Activated CD8-positive, alpha-beta memory T cell treated with anti-CD3 and anti-CD28 coated beads, Interleukin-2, amount 50 U/mL, for 1 hour (primary cell): Measurements from ENCODE around the gene ARID1B.

Experiments used
- DNase-seq: peaks from one replicate; pipeline ENCODE4 v3.0.0-alpha.2; 2020; ENCODE audit errors: extremely low read depth

The ARID1B gene

DNA sequence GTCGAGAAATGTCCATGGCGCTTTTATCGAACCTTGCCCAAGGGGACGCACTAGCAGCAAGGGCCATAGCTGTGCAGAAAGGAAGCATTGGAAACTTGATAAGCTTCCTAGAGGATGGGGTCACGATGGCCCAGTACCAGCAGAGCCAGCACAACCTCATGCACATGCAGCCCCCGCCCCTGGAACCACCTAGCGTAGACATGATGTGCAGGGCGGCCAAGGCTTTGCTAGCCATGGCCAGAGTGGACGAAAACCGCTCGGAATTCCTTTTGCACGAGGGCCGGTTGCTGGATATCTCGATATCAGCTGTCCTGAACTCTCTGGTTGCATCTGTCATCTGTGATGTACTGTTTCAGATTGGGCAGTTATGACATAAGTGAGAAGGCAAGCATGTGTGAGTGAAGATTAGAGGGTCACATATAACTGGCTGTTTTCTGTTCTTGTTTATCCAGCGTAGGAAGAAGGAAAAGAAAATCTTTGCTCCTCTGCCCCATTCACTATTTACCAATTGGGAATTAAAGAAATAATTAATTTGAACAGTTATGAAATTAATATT, 430.4 kb downstream of the ARID1B start:
- DNase-seq = no peak

GRCh38 chr6:157209865-157210530, 432.8 kb downstream of the ARID1B start:
- DNase-seq = no peak

DNA sequence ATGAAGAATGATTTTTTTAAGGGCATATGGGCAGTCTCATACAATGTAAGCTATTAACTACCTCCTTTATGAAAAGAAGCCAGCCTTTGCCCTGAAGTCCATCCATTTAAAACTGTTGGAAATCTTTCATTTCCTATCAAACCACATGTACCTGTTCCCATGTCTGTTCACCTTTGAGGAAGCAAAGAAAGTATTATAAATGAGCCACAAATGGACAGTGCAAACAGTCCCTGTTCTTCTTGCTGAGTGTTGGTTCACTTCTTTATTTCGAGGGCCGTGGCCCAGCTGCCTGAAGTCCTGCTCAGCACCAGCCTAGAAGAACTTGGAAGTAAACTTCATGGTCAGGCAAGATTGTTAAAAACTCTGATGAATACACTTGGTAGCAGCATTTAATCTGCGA, 433.8 kb downstream of the ARID1B start:
- no peak for DNase-seq

DNA sequence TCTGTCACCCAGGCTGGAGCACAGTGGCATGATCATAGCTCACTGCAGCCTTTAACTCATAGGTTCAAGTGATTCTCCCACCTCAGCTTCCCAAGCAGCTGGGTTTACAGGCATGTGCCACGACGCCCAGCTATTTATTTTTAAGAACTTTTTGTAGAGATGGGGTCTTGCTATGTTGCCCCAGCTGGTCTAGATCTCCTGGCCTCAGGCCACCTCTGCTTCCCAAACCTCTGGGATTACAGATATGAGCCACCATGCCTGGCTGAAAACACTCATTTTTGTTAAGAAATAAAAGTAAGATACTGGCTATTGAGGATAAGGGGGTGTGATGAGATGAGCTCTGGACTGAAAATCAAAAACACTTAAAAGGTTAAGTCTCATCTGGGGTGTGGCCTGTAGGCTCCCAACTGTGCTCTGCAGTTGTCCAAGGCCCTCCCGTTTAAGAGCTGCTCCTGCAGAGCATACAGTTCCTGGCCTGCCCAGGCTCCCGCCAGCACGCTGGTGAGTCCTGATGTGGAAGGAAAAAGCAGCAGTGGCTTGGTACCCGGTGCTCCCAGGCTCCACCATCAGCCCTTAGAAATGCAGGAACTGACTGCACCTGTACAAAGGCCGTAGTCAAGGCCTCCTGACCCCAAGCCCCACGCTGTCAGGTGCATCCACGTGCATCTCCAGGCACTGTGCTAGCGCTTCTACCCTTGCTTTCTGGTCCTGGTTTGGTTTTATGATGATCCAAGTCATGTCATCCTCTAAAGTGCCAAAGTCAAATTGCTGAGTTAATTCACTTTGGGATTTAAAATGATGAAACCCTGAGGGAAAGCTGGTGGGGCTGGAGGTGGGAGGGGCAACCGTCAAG, 434.7 kb downstream of the ARID1B start:
- DNase-seq = no peak

DNA sequence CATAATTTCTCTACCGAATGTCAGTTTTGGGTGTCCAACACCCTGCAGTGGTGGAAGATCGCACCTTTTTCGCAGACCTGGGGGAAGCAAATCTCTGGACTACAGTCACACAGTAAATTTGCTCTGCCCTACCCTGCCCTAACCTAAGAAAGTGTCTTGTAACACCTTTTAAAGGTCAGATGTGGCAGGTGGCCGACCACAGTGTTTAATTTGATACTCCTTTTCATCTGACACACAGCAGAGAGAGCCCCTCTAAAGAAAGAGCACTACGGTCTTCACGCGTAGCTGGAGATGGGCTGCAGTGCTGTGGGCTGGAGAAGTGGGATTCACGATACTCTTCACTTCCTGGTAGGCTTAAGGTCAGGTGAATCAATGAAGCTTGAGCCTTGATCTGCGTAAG, 436.2 kb downstream of the ARID1B start:
- DNase-seq = no peak

DNA sequence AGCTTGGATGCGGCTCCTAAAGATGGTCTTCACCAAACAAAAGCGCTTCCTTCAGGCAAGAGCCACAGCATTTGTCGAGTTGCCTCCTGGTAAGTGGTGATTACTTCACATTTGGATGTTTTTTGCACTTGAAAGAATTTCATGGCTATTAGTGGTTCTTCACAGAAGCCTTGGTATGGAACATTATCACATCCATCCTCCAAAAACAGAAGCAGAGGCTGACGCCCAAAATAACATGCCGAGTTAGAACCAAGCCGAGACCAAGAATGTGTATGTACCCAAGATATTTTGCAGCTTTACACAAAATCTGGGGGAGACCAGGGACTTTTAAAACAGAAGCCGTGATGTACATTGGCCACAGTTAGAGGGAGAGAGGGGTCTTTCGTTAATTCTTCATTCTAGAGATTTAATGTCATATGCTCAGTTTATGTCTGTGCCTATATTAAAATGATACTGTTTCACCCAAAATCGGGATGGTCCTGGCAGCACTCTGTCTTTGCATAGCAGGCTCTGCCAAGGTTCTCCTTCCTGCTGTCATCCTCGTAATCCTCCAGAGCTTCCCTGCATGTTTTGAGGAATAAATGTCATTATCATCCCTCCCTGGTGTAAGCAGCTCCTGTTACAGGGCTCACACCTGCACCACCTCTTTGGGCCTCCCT, 436.9 kb downstream of the ARID1B start:
- no peak for DNase-seq

- no peak for DNase-seq
Measured at GRCh38 chr6:157215717-157216116, 438.5 kb downstream of the ARID1B start.

DNA sequence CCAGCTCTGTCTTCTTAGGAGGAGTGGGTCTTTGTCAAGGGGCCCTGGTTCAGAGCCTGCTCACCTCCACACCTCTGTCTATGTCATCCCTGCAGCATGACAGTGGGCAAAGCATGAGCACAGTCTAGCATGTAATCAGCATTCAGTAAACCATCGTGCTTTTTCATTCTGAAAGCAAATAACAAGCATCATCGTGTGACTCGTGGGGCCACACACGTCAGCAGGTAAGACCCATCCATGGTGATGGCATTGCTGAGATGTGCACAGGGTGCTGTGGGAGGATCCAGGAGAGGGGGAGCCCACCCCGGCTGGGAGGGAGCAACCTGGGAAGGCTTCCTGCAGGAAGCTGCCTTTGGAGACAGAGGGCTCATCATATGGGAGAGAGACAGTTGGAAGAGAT, 439.4 kb downstream of the ARID1B start:
- DNase-seq = no peak

- no peak for DNase-seq
Measured at GRCh38 chr6:157217198-157217893, 440.2 kb downstream of the ARID1B start.

- DNase-seq = no peak
Measured at GRCh38 chr6:157217894-157218370, 440.8 kb downstream of the ARID1B start.

- DNase-seq = no peak
Measured at GRCh38 chr6:157218371-157219198, 441.4 kb downstream of the ARID1B start.

- DNase-seq = no peak
Measured at GRCh38 chr6:157219201-157220200, 442.3 kb downstream of the ARID1B start.

GRCh38 chr6:157220485-157220884, 443.3 kb downstream of the ARID1B start:
- no peak for DNase-seq

DNA sequence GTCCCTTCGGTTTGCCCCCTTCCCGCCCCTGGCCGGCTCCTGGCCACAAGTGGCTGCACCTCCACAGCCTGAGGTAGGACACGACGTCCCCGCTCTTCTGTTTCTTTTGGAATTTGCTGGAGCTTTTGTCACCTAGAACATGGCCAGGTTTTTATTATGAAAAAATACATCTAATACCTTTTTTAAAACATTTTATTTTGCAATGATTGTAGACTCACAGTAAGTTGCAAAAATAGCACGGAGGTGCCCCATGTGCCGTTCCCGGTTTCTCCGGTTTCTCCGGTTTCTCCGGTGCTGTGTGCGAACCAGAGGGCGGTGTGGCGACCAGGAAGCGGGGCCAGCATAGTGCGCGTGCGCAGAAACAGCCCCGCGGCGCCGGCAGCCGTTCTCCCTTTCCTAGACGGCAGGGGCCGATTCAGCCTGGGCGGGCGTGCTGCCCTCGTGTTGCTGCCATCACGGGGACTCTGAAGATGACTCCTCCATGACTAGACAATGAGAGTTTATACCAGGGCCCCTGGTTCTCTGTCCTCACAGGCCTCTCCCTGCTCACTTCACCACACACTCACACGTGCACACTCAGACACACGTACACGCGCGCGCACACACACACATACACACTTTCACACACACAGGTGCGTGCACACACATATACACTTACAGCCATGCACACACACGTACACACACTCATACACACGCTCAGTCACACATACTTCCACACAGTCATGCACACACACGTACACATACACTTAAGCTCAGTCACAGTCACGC, 444.1 kb downstream of the ARID1B start:
- DNase-seq = peak; percentile 43

DNA sequence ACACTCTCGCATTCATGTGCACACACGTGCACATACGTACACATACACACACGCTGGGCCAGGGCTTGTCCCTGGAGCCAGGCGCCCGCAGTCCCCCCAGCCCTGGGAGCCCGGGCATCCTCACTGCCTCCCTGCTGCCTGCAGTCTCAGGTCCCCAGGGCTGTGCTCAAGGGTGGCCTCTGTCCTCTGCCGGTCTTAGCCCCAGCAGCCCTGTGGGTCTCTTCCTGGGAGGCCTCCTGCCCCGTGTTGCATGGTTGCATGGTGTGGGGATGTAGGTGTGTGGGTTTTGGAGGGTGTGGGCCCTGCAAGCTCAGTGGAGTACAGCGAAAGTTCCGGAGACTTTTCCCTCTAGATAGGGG, 444.6 kb downstream of the ARID1B start:
- no peak for DNase-seq

DNA sequence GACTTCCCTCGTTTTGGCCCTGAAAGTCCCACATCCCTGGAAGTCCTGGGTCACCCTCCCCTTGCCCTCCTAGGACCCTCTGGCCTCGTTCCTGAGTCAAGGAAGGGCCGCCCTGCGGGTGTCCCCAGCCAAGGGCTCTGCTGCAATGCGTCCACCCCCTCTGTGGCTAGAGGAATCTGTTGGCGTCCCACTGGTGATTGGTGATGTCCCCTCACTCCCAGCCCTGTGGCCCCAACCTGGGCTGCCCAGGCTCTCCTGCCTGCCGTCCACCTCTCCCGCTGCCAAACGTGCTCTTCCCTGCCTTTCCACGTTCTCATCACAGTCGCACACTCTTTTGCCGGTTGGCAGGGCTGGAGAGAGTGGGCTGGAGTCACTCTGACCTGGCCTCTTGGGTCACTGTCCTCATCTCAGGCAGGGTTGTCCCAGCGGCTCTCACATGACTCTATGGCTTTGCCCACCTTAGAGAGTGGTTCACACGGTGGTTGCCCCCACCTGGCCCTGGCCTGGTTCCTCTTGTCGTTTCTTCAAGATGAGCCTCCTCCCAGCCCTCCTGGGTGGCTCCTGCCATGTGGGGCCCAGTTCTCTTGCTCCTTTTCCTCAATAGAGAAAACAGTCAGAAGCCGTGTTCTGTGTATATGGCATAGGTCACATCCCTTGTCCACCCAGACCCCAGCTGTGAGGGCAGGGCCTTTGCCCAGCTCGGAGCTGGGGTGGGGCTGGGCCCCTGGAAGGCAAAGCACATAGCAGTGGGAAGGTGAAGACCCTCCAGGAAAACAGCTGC, 445.2 kb downstream of the ARID1B start:
- DNase-seq = no peak

- DNase-seq = no peak
Measured at GRCh38 chr6:157223021-157223430, 445.8 kb downstream of the ARID1B start.

- no peak for DNase-seq
Measured at GRCh38 chr6:157223511-157223910, 446.3 kb downstream of the ARID1B start.
